Measurements from ENCODE around the gene OLFML2A.

OLFML2A gene

DNA sequence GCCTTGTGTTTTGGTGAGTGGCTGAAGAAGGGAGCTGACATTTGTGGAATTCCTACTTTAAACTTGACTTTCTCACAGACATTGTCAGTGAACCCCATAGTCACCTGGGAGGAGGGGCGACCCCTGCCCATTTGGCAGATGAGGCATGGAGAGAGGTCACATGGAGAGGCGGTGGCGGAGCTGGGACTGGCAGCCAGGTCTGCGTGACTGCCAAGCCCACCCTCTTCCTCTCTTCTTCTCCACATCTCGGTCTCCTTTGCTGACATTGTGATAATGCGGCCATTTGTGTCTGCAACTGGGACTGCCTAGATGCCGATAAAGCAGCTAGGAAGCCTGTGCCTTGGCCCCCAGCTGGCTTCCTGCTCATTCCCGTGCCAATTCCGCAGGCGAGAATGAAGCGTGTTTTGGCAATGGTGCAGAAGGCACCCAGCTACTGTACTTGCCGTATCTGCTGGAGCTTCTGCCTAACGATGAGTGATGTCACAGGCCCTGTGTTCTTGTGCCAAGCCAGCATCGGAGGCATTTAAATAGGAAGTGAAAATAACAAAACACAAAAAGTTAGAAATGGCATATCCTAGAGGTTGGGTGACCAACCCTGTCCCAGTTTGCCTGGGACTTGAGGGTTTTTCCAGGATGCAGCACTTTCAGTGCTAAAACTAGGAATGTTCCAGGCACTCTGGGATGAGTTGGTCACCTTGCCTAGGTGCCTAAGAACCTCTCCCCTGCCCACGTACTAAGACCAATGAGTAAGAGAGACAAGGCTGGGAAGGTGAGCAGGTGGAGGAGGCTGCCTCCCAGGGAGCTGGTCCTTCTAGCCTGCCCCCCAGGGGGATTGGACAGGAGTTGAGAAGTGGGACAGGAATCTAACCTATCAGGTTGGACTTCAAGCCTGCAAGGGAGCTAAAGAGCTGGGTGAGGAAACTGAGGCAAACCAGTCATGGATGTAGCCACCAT, 23.6 kb downstream of the OLFML2A start:
- DNase-seq: no peak

- no peak for DNase-seq
These were observed 24.4 kb downstream of the OLFML2A start for GRCh38 chr9:124801356-124801755.

GRCh38 chr9:124802426-124802825, 25.5 kb downstream of the OLFML2A start:
- no peak for DNase-seq

GRCh38 chr9:124803911-124804310, 27.0 kb downstream of the OLFML2A start:
- no peak for DNase-seq

- DNase-seq: no peak
These were observed 28.3 kb downstream of the OLFML2A start for GRCh38 chr9:124805186-124805585.

DNA sequence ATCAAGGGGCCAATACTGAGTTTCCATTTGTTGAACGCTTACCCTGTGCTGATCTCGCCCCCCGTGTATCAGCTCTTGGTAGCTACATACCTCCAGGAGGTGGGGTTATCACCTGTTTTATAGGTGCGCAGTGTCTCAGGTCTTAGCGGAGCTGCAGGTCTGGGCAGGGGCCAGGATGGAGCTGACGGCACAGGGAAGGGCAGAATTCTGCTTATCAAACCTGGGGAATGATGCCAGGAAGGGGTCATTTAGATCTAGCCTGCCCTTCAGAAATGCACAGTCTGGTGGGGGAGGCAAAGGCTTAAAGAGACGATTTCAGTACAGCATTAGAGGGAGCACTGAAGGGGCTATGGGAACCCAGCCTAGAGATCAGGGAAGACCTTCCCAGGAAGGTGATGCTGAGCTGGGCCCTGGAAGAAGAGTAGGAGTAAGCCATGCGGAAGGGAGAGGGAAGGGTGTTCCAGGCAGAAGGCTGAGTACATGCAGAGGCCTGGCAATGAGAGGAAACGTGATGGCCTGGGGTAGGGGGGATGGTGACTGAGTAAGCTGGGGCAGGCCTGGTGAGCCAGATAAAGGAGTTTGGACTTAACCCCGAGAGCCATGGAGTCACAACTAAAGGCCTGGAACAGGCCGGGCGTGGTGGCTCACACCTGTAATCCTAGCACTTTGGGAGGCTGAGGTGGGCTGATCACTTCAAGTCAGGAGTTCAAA, 31.5 kb downstream of the OLFML2A start:
- DNase-seq: no peak

DNA sequence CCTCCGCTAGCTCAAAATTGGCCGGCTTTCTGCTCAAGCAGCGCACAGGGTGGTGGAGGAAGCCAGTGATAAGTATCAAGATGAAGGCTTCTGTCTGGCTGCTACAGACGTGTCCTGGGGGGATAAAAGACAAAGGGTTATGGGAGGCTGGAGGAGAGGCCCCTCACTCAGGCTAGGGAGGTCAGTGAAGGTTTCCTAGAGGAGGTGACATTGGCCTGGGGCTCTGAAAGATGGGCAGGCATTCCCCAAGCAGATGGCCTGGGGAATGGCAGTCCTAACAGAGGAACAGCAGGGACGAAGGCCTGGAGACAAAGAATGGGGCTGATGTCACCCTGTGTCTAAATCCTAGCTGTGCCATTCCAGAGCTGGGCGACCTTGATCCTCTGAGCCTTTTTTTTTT, 32.3 kb downstream of the OLFML2A start:
- no peak for DNase-seq

GRCh38 chr9:124809741-124810500, 33.0 kb downstream of the OLFML2A start:
- no peak for DNase-seq

GRCh38 chr9:124810663-124811355, 33.9 kb downstream of the OLFML2A start:
- DNase-seq: no peak

GRCh38 chr9:124812441-124812876, 35.5 kb downstream of the OLFML2A start:
- no peak for DNase-seq

DNA sequence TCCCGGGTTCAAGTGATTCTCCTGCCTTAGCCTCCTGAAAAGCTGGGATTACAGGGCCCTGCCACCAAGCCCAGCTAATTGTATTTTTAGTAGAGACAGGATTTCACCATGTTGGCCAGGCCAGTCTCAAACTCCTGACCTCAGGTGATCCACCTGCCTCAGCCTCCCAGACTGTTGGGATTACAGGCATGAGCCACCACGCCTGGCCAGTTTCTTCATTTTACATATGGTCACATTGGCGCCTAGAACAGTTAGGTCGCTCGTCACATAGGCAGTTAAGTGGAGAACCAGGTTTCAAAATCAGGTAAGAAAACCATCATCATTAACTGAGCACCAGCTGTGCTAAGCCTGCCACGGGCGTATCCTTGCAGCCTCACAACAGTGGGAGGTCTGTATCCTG, 36.1 kb downstream of the OLFML2A start:
- no peak for DNase-seq

GRCh38 chr9:124813501-124814163, 36.7 kb downstream of the OLFML2A start:
- no peak for DNase-seq

GRCh38 chr9:124814164-124814535, 37.2 kb downstream of the OLFML2A start:
- DNase-seq: no peak

DNA sequence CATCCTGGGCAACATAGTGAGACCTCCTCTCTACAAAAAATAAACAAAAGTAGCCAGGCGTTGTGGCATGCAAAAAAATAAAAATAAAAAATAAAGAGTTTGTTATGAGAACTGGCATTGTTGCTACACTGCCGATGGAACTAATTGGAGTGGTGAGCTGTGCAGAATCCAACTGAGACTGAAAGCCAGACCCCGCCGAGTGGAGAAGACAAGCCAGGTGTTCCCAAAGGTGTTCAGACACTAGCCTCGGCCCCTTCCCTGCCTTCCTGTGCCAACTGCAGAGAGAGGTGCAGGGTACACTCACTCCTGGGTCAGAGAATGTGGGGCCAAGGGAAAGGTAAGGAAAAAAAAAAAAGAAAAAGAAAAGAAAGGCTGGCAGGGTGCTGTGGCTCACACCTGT, 38.7 kb downstream of the OLFML2A start:
- no peak for DNase-seq

DNA sequence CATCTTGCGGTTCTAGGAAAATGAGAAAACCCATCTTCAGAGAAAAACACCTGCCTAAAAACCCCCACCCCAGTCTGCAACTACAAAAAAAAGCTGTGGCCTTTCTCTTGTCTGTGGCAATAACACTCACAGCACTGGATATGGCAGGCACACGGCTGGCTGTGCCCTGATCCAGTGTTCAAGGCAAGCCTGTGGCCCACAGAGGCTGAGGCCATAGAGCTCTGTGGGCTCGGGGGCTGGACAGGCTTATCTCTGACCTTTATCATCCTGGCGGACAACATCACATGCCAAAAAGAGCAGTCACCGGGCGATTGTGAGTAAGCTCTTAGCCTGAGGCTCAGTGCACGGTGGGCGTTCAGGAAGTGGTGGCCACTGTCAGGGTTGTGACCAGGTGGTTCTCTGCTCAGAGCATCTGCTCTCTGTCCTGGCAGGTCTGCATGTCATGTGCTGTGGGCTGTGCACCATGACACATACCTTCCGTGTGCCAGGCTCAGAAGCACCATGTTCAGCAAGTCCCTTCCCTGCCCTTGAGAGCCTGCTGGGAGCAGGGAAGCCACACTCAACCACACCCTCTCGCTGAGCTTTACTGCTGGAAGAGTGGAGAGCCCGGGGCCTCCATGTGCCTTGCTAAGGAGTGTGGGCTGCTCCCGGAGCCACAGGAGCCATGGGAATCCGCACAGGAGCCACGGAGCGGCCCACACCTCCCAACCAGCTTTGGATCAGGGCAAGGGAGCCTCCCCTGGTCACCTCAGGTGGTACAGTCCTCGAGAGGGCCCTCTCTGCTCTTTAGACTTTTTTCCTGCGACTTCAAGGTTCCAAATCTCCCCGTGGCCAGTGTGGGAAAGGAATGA, 41.7 kb downstream of the OLFML2A start:
- DNase-seq: no peak

- DNase-seq: no peak
These were observed 44.0 kb downstream of the OLFML2A start for GRCh38 chr9:124820698-124821623.

- no peak for DNase-seq
These were observed 51.8 kb downstream of the OLFML2A start for GRCh38 chr9:124828489-124829333.

DNA sequence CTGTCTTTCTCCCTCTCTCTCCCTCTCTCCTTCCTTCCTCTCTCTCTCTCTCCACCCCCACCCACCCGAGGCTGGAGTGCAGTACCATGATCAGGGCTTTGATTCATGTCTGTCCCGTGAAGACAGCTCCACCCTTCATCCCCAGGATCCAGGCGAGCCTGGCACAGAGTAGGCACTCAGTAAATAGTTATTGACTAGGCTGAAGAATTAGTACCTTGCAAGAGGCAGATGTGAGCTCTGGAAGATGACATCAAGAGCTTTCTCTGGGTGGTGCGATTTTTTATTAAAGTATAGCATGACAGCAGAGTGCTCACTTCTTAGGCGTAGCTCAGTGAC, 52.4 kb downstream of the OLFML2A start:
- DNase-seq: no peak

GRCh38 chr9:124830593-124830992, 53.7 kb downstream of the OLFML2A start:
- DNase-seq: no peak

Measured in activated CD8-positive, alpha-beta memory T cell treated with anti-CD3 and anti-CD28 coated beads for 24 hours (primary cell).